ENCODE data around the gene DSEL.

GRCh38 chr18:67476585-67476984 lies 39.9 kb downstream of the DSEL start:
- no peak for TF ChIP-seq CTCF (IDR thresholded peaks at IDR 0.05)
- no peak for TF ChIP-seq POLR2A (IDR thresholded peaks at IDR 0.05)

Data from Peyer's patch (tissue), 4 donors.